HPDE6-E6E7 (cell line): Measurements from ENCODE around the gene SLC13A2.

Source experiments
- DNase-seq: peaks from one replicate; pipeline ENCODE4 v3.0.0; 2011; ENCODE audit warnings: missing footprints; ENCODE audit errors: extremely low spot score

Gene SLC13A2

GRCh38 chr17:28534740-28535375, 61.4 kb downstream of the SLC13A2 start:
- DNase-seq, result no peak

GRCh38 chr17:28536532-28537218, 63.2 kb downstream of the SLC13A2 start:
- no peak for DNase-seq

DNA sequence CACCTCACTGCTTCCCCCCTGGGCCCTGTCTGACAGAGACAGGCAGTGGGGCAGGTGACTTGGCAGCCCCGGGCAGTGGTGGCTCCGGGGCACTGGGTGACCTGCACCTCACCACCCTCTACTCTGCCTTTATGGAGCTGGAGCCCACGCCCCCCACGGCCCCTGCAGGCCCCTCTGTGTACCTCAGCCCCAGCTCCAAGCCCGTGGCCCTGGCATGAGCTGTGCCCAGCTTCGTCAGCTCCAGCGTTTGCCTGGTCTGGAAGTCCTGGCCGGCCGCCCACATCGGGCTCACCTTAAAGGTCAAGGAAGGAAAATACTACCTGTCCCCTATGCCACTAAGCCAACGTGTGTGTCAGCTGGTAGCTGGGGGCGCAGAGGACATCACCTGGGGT, 63.8 kb downstream of the SLC13A2 start:
- no peak for DNase-seq

- no peak for DNase-seq
These were observed 65.0 kb downstream of the SLC13A2 start for GRCh38 chr17:28538296-28538895.

GRCh38 chr17:28540231-28540630, 66.8 kb downstream of the SLC13A2 start:
- no peak for DNase-seq

DNA sequence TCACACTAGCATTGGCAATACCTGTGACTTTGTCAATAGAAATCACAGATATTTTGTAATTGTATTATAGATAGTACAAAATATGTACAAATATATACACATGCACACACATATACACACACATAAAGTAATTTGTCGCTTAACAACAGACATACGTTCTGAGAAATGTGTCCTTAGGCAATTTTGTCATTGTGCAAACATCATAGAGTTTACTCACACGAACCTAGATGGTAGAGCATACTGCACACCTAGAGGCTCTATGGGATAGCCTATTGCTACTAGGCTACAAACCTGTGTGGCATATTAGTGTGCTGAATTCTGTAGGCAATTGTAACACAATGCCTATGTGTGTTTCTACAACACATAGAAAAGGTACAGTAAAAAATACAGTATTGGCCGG, 68.0 kb downstream of the SLC13A2 start:
- DNase-seq, result no peak

DNA sequence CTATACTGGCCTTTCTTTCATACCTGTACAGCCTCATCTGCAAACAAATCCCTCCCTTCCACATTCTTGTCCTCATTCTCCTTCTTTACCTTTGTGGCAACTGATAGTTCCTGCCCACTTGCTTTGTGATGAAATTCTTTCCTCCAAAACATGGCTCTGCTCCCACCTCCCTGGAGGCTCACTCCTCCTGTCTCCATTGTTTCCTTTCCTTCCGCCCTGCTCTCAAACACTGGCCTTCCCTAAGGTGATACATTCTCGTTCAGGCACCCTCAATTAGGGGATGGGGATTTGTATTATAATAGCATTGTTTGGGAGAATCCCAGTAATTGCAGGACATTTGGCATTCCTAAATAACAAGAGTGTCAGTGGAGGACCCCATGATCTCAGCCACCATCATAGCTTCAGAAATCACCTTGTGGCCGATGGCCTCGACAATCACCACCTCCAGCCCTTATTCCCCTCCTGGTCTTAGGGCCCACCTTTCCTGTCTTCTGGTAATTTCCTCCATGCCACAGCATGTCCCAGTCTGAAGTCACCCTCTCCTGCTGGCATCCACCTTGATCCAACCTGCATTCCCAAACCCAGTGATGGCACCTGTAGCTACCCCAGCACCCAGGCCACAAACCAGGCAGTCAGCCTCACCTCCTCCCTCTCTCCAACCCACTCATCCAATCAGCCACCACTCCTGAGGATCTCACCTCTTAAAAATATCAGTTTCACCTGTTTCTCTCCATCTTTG, 71.1 kb downstream of the SLC13A2 start:
- DNase-seq, result no peak

- no peak for DNase-seq
These were observed 71.7 kb downstream of the SLC13A2 start for GRCh38 chr17:28545141-28545503.

DNA sequence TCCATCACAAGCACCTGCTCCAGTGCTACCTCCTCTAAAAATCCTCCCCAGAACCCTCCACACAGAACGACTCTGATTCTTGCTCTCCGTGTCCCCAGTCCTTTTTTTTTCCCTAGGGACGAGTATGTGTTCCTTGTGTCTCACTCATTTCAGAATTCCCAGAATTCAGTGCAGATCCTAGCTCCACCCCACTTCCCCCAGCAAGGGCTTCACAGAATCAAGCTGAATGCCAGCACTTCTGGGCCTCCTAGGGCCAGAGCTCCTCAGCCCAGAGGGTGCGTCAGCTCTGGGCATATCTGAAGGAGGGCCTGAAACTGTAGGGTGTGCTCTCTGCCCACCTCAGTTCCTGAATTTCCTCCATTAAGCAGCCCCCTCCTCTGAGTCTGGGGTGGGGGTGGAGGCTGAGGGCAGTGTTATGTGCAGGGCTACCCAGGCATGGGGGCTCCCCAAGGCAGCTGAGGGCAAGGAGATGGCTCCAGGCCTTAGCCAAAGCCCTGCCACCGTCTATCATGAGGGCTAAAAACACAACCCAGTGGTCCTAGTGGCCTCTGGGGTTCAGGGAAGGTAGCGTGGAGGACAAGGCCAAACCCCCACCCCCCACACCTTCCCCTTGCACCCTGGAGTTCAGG, 72.5 kb downstream of the SLC13A2 start:
- DNase-seq, result no peak

DNA sequence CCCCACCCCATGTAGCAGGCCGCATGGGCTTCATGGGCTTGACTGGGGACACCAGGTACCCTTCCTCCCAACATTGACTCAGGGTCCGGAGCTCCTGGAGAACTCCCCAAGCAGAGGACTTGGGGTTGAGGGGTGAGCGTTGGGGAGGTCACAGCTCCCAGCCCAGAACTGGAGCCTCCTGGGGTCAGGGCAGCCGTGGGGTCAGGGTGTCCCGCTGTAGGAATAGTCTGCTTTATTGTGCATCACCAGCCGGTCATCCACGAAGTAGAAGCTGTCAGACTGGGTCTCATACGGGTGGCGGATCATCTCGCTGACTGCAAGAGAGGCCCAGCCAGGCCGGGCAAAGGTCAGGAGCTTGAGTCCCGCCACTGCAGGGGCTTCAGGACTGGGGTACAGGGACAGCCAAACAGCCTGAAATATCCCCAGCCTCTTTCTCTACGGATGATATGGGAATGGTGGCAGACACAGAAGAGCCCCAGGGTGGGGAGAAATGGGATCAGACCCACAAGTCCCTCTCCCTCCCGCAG, 73.7 kb downstream of the SLC13A2 start:
- no peak for DNase-seq
